HEK293 (cell line): ENCODE measurements around the gene ABCA7.

Experiments
- EGR2 ChIP-seq: fragments of 450-650 bp; formaldehyde crosslinking; IDR thresholded peaks from 2 replicates; pipeline ENCODE4 v1.5.1; 2016; ENCODE audit warnings: low read depth, missing biosample characterization, missing genetic modification characterization
- ELK4 ChIP-seq: IDR thresholded peaks from 2 replicates; pipeline ENCODE4 v1.6.1; 2011; ENCODE audit warnings: mild to moderate bottlenecking, low read depth, low read length, borderline replicate concordance
- HOXA7 ChIP-seq: sonication (generic); formaldehyde crosslinking; IDR thresholded peaks from 2 replicates; pipeline ENCODE4 v1.8.1; 2022; ENCODE audit warnings: missing genetic modification reagents, borderline replicate concordance
- HOXD13 ChIP-seq: sonication (generic); formaldehyde crosslinking; IDR thresholded peaks from 2 replicates; pipeline ENCODE4 v1.8.0; 2022; ENCODE audit warnings: missing genetic modification reagents, borderline replicate concordance
- KLF1 ChIP-seq: fragments of 450-650 bp; formaldehyde crosslinking; IDR thresholded peaks from 2 replicates; pipeline ENCODE4 v1.5.1; 2016; ENCODE audit warnings: missing biosample characterization, missing genetic modification characterization
- KLF10 ChIP-seq: fragments of 450-650 bp; IDR thresholded peaks from 2 replicates; pipeline ENCODE4 v1.5.1; 2018; ENCODE audit warnings: missing biosample characterization, mild to moderate bottlenecking, missing genetic modification characterization
- OVOL3 ChIP-seq: fragments of 450-650 bp; formaldehyde crosslinking; IDR thresholded peaks from 2 replicates; pipeline ENCODE4 v1.5.1; 2016; ENCODE audit warnings: missing biosample characterization, missing genetic modification characterization
- SCRT1 ChIP-seq: fragments of 450-650 bp; formaldehyde crosslinking; IDR thresholded peaks from 2 replicates; pipeline ENCODE4 v1.5.1; 2016; ENCODE audit warnings: missing biosample characterization, missing genetic modification characterization, borderline replicate concordance
- ZFHX2 ChIP-seq: fragments of 450-650 bp; formaldehyde crosslinking; conservative IDR thresholded peaks from 2 replicates; pipeline ENCODE4 v1.5.1; 2016; ENCODE audit warnings: missing biosample characterization, missing genetic modification characterization
- ZIC2 ChIP-seq: fragments of 450-650 bp; formaldehyde crosslinking; IDR thresholded peaks from 2 replicates; pipeline ENCODE4 v1.5.1; 2016; ENCODE audit warnings: missing biosample characterization, missing genetic modification characterization
- ZNF10 ChIP-seq: fragments of 450-650 bp; formaldehyde crosslinking; IDR thresholded peaks from 2 replicates; pipeline ENCODE4 v1.5.1; 2017; ENCODE audit warnings: missing biosample characterization, missing genetic modification characterization
- ZNF140 ChIP-seq: fragments of 450-650 bp; formaldehyde crosslinking; IDR thresholded peaks from 2 replicates; pipeline ENCODE4 v1.5.1; 2016; ENCODE audit warnings: missing biosample characterization, missing genetic modification characterization
- ZNF16 ChIP-seq: fragments of 450-650 bp; formaldehyde crosslinking; IDR thresholded peaks from 2 replicates; pipeline ENCODE4 v1.5.1; 2016; ENCODE audit warnings: low read depth, missing biosample characterization, missing genetic modification characterization
- ZNF2 ChIP-seq: fragments of 450-650 bp; formaldehyde crosslinking; IDR thresholded peaks from 2 replicates; pipeline ENCODE4 v1.5.1; 2016; ENCODE audit warnings: missing biosample characterization, missing genetic modification characterization
- ZNF23 ChIP-seq: fragments of 450-650 bp; formaldehyde crosslinking; IDR thresholded peaks from 2 replicates; pipeline ENCODE4 v1.5.1; 2016; ENCODE audit warnings: missing biosample characterization, missing genetic modification characterization, borderline replicate concordance
- ZNF311 ChIP-seq: fragments of 450-650 bp; formaldehyde crosslinking; IDR thresholded peaks from 2 replicates; pipeline ENCODE4 v1.5.1; 2017; ENCODE audit warnings: missing biosample characterization, missing genetic modification characterization, borderline replicate concordance
- ZNF335 ChIP-seq: fragments of 450-650 bp; formaldehyde crosslinking; conservative IDR thresholded peaks from 2 replicates; pipeline ENCODE4 v1.5.1; 2016; ENCODE audit warnings: missing biosample characterization, missing genetic modification characterization
- ZNF341 ChIP-seq: fragments of 450-650 bp; formaldehyde crosslinking; IDR thresholded peaks from 2 replicates; pipeline ENCODE4; 2016; ENCODE audit warnings: low read depth, missing biosample characterization, missing genetic modification characterization
- ZNF350 ChIP-seq: fragments of 450-650 bp; formaldehyde crosslinking; IDR thresholded peaks from 2 replicates; pipeline ENCODE4 v1.5.0; 2017; ENCODE audit warnings: missing biosample characterization, mild to moderate bottlenecking, missing genetic modification characterization
- ZNF449 ChIP-seq: fragments of 450-650 bp; formaldehyde crosslinking; IDR thresholded peaks from 2 replicates; pipeline ENCODE4 v1.5.1; 2017; ENCODE audit warnings: missing biosample characterization, mild to moderate bottlenecking, missing genetic modification characterization, moderate library complexity
- ZNF521 ChIP-seq: fragments of 450-650 bp; formaldehyde crosslinking; IDR thresholded peaks from 2 replicates; pipeline ENCODE4 v1.5.1; 2017; ENCODE audit warnings: missing biosample characterization, mild to moderate bottlenecking, missing genetic modification characterization
- ZNF529 ChIP-seq: fragments of 450-650 bp; formaldehyde crosslinking; IDR thresholded peaks from 2 replicates; pipeline ENCODE4 v1.5.1; 2017; ENCODE audit warnings: missing genetic modification characterization, missing biosample characterization; ENCODE audit not compliant: insufficient replicate concordance
- ZNF610 ChIP-seq: fragments of 450-650 bp; formaldehyde crosslinking; IDR thresholded peaks from 2 replicates; pipeline ENCODE4 v1.5.1; 2016; ENCODE audit warnings: missing biosample characterization, missing genetic modification characterization, borderline replicate concordance
- ZNF658 ChIP-seq: fragments of 450-650 bp; formaldehyde crosslinking; IDR thresholded peaks from 2 replicates; pipeline ENCODE4; 2016; ENCODE audit warnings: missing biosample characterization, missing genetic modification characterization
- ZNF704 ChIP-seq: fragments of 450-650 bp; formaldehyde crosslinking; IDR thresholded peaks from 2 replicates; pipeline ENCODE4 v1.5.1; 2016; ENCODE audit warnings: missing biosample characterization, missing genetic modification characterization
- ZNF747 ChIP-seq: fragments of 450-650 bp; formaldehyde crosslinking; IDR thresholded peaks from 2 replicates; pipeline ENCODE4 v1.5.1; 2016; ENCODE audit warnings: missing biosample characterization, missing genetic modification characterization
- ZNF76 ChIP-seq: fragments of 450-650 bp; formaldehyde crosslinking; IDR thresholded peaks from 2 replicates; pipeline ENCODE4; 2016; ENCODE audit warnings: low read depth, missing biosample characterization, missing genetic modification characterization, borderline replicate concordance
- ZNF791 ChIP-seq: fragments of 450-650 bp; formaldehyde crosslinking; IDR thresholded peaks from 2 replicates; pipeline ENCODE4 v1.5.1; 2016; ENCODE audit warnings: missing biosample characterization, missing genetic modification characterization
- ZNF837 ChIP-seq: fragments of 450-650 bp; formaldehyde crosslinking; IDR thresholded peaks from 2 replicates; pipeline ENCODE4 v1.5.1; 2016; ENCODE audit warnings: missing biosample characterization, missing genetic modification characterization
- ZSCAN30 ChIP-seq: fragments of 450-650 bp; IDR thresholded peaks from 2 replicates; pipeline ENCODE4 v1.5.1; 2018; ENCODE audit warnings: missing biosample characterization, mild to moderate bottlenecking, missing genetic modification characterization, moderate library complexity
- ZSCAN5A ChIP-seq: fragments of 450-650 bp; formaldehyde crosslinking; IDR thresholded peaks from 2 replicates; pipeline ENCODE4 v1.5.1; 2016; ENCODE audit warnings: missing biosample characterization, missing genetic modification characterization
- TF ChIP-seq, protein P1 (sequence below): fragments of 450-650 bp; formaldehyde crosslinking; IDR thresholded peaks from 2 replicates; pipeline ENCODE4 v1.5.1; 2016; ENCODE audit warnings: missing biosample characterization, missing genetic modification characterization

Gene ABCA7

DNA sequence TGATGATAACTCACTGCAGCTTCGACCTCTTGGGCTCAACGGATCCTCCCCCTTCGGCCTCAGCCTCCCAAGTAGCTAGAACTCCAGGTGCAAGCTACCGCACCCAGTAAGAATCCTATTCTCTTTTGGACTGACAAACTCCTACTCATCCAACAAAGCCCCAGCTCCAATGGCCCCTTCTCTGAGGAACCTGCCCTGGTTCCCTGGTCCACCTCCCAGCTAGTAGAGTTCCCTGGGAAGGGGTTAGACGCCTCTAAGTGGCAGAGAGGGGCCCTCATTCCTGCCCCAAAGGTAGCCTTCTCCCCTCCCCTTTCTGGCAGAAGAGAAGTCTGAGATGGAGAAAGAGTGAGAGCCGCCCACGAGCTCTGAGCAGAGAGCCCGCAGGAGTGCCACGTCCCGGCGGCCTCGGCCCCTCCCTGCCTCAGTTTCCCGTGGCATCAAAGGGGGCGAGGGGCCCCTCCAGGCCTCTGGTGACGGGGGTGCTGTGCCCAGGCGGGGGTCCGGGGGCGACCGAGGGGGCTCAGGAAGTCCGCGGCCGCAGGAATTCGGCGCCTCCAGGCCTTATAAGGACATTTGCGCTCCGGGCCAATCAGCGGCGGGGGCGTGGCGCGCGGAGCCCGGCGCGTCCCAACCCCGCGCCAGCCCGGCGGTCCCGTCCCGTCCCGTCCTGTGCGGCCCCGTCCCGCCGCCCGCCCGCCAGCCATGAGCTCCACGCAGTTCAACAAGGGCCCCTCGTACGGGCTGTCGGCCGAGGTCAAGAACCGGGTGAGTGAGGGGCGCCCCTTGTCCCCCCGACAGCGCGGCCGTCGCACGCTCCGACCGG lies 13.7 kb upstream of the ABCA7 start, which contains the start of gene CNN2 (continued):
- TF ChIP-seq ZNF449 (no peak), ZNF335 (tag by site-specific recombination) (peak; percentile 89), ZNF76 (tag by site-specific recombination) (peak; percentile 21; the same call in 1 of the 2 replicates), ELK4 (no peak), ZNF10 (tag by site-specific recombination) (no peak), ZNF140 (tag by site-specific recombination) (no peak), SCRT1 (tag by site-specific recombination) (no peak), ZNF23 (tag by site-specific recombination) (no peak), ZNF2 (tag by site-specific recombination) (no peak), ZNF610 (tag by site-specific recombination) (no peak), EGR2 (tag by site-specific recombination) (0 out of 2 replicates have a peak, but pooled peaks have one; percentile 15), ZNF341 (no peak), ZNF658 (tag by site-specific recombination) (no peak), ZNF747 (tag by site-specific recombination) (no peak), ZFHX2 (tag by site-specific recombination) (peak; percentile 77), KLF10 (tag by site-specific recombination) (peak; percentile 91), ZNF521 (tag by site-specific recombination) (no peak), ZSCAN5A (no peak; the same call in 1 of the 2 replicates), OVOL3 (tag by site-specific recombination) (no peak), HOXA7 (CRISPR knock-in tag) (no peak), ZNF311 (tag by site-specific recombination) (no peak), ZNF791 (tag by site-specific recombination) (no peak), ZNF704 (tag by site-specific recombination) (no peak), ZNF16 (tag by site-specific recombination) (no peak), ZNF837 (tag by site-specific recombination) (no peak), ZNF350 (tag by site-specific recombination) (no peak), ZNF529 (tag by site-specific recombination) (no peak), HOXD13 (no peak), ZSCAN30 (tag by site-specific recombination) (0 out of 2 replicates have a peak, but pooled peaks have one; percentile 42), KLF1 (tag by site-specific recombination) (no peak), ZIC2 (no peak)
- TF ChIP-seq, protein P1, sequence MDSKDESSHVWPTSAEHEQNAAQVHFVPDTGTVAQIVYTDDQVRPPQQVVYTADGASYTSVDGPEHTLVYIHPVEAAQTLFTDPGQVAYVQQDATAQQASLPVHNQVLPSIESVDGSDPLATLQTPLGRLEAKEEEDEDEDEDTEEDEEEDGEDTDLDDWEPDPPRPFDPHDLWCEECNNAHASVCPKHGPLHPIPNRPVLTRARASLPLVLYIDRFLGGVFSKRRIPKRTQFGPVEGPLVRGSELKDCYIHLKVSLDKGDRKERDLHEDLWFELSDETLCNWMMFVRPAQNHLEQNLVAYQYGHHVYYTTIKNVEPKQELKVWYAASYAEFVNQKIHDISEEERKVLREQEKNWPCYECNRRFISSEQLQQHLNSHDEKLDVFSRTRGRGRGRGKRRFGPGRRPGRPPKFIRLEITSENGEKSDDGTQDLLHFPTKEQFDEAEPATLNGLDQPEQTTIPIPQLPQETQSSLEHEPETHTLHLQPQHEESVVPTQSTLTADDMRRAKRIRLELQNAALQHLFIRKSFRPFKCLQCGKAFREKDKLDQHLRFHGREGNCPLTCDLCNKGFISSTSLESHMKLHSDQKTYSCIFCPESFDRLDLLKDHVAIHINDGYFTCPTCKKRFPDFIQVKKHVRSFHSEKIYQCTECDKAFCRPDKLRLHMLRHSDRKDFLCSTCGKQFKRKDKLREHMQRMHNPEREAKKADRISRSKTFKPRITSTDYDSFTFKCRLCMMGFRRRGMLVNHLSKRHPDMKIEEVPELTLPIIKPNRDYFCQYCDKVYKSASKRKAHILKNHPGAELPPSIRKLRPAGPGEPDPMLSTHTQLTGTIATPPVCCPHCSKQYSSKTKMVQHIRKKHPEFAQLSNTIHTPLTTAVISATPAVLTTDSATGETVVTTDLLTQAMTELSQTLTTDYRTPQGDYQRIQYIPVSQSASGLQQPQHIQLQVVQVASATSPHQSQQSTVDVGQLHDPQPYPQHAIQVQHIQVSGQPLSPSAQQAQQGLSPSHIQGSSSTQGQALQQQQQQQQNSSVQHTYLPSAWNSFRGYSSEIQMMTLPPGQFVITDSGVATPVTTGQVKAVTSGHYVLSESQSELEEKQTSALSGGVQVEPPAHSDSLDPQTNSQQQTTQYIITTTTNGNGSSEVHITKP (tag by site-specific recombination): peak; percentile 89
